Tongue (tissue), 2 donors: ENCODE measurements around the gene MS4A6E. TPM values are rescaled to one million over a fixed set of nuclear protein-coding genes. Genes with fewer than 3 reads are reported as not detected.
A peak's percentile ranks its signal among the peaks of the same experiment; 100 is the strongest.
"Not testable (repeated sequence)": the region's sequence is repeated elsewhere in the genome, so short reads cannot be mapped to it uniquely, and the experiment has no call there.

ENCODE experiments used
- DNase-seq: peaks from one replicate; pipeline ENCODE4 v3.0.0-alpha.2; 2015
- total RNA-seq: library from RNA; depleted of rRNA; stranded (reverse); fragments of >200 nt; gene quantifications from one replicate; pipeline ENCODE4 v1.2.3, GENCODE V29; 2014

The MS4A6E gene
- not detected for total RNA-seq

DNA sequence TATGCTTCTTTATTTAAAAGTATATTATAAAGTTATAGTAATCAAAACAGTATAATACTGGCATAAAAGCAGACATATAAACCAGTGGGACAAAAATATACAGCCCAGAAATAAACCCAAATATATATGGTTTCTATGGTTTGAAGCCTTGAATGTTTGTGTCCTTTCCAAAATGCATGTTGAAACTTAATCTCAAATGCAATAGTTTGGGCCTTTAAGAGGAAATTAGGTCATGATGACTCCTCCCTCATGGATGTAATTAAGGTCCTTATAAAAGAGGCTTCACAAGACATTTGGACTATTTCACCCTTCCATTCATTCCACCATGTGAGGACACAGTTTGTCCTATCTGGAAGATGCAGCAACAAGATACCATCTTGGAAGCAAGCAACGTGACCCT is at the start of gene MS4A6E:
MS4A6E (plus strand) TSS at position 301 of the 400 bp plus-strand sequence. CDS start 7,641 bp downstream, outside the sequence.
- DNase-seq = no peak

DNA sequence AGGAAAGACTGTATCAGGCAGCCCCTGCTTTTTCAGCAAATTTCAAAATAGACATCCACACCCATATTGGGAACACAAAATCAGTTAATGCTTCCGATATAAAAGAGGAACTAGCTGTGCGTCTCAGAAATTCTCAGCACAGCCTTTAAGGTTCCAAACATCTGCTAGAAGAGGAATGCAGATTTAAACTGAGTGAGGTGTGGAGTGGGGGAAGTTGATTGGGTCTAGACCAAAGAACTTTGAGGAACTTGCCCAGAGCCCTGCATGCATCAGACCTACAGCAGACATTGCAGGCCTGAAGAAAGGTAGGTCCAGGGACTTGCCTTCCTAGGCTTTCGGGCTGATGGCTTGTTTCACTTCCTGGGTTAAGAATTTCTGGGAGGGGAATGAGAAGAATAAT is 46.6 kb upstream of the MS4A6E start, which contains the start of gene MS4A4A:
MS4A4A (plus strand) TSS at position 255 of the 400 bp plus-strand sequence; CDS start at position 265, 10 bp downstream.
- DNase-seq = peak; percentile 5

DNA sequence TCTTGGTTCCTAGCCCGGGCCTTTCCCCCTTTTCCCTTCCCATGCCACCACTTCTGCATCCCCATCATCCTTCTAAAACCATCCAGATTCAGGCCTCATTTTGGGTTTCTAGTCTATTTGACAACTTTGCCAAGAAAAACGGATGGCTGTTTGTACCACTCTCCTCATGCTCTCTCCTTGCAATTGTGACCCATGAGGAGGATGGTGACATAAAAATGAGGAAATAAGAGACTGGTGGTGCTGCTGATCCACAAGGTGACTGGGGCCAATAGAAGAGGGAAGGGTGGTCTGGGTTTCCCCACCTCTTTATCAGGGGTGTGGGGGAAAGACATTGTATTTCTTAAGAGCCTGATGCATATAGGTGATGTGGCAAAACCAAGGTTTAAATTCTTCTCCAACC is 45.6 kb upstream of the MS4A6E start:
- no peak for DNase-seq

GRCh38 chr11:60282286-60282685 is 44.8 kb upstream of the MS4A6E start:
- DNase-seq = no peak

- DNase-seq = not testable (repeated sequence)
These were observed 41.5 kb upstream of the MS4A6E start for GRCh38 chr11:60285411-60286126.

DNA sequence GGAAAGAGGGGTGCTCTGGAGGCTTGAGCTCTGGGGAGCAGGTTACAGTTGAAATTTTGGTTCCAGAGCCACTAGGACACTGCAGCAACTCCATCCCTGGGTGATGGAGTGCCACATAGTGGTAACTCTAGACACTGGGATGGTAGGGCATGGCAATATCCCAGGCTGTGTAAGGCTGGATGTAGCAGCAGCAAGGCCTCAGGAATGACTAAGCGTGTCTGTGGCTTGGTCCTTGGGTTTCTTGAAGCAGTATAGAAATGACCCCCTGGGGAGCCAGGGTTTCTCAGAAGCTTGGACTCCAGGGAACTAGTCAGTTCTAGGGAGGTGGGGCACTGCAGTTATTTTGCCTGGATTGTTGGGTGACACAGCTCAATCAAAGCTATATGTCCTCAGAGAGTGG is 38.5 kb upstream of the MS4A6E start:
- DNase-seq = no peak

DNA sequence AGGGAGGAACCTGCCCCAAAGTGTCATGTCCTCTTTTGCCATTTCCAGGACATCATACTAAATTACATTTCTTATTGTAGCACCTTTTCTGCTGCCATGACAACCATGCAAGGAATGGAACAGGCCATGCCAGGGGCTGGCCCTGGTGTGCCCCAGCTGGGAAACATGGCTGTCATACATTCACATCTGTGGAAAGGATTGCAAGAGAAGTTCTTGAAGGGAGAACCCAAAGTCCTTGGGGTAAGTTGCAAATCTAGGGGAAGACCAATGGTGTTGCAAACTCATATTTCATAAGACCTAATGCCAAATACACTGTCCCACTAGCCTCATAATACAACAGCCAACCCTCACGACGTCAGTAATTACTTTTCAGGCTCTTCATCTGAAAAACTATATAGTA is 34.9 kb upstream of the MS4A6E start:
- no peak for DNase-seq

DNA sequence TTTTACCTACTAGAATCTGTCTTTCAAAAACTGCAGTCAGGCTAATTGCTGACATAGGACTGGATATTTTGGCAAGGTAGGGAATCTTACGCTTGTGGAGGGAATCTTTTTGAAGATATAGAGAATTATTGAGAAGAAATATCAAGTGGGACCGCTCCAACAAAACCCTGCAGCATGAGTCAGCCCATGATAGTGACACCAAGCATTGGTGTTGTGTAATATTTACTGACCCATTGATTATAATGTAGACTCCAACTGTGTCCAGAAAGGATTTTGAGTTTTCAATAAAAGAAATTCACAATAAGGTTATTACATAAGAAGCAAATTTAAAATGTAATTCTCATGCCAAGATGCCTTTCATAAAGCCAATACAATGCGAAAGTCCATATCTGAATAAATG is 25.9 kb upstream of the MS4A6E start:
- DNase-seq = no peak

GRCh38 chr11:60301884-60302283 is 25.2 kb upstream of the MS4A6E start:
- not testable (repeated sequence) for DNase-seq

GRCh38 chr11:60303661-60304060 is 23.4 kb upstream of the MS4A6E start:
- DNase-seq = no peak

DNA sequence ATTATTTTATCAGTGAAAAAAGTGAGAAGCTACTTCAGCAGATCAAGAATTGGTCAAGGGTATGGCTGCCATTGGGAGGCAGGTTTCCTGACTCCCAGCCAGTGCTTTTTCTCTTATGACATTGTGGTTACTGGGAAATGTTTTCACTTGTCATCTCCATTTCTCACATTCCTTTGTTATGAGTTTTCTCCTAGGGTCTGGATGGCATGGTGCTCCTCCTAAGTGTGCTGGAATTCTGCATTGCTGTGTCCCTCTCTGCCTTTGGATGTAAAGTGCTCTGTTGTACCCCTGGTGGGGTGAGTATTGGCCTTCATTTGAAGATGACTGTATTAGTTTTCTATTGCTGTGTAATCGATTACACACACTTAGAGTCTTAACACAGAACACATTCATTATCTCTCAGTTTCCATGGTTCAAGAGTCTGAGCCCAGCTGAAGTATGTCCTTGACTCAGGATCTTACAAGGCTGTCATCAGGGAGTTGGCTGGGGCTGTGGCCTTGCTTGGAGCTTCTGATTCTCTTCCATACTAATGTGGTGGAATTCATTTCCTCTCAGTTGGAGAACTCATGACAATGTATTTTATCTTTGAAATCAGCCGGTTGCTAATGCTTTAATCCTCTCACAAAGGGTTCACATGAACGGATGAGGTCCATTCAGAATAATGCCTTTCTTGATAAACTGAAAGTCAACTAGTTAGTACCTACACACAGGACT is 21.0 kb upstream of the MS4A6E start:
- no peak for DNase-seq

DNA sequence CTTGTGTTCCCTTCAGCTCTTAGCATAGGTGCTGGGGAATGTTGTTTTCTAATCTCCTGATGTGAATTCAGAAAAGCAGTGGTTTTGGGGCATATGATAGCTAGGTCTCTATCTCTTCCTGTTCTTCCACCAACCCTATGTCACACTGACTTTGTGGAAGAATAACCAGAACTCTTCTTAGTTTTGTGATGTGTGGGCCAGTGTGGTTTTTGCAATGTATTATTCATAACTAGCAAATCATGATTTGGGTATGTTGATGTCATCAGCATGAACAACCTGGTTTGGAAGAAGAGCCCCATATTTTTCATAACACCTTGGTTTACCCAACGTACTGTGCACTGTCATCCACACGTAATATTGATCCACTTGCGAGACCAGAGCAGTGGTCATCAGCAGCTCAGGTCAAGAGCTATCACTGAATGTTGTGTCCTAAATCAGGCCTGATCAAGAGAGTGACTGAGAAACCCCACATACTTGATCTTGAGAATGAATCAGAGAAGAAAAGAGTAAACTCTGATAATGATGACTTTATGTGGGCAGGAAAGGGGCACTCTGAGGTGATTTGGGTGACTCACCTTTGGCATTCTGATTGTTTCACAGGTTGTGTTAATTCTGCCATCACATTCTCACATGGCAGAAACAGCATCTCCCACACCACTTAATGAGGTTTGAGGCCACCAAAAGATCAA is 19.4 kb upstream of the MS4A6E start:
- no peak for DNase-seq

GRCh38 chr11:60310407-60310998 is 16.6 kb upstream of the MS4A6E start:
- DNase-seq = peak; percentile 5

DNA sequence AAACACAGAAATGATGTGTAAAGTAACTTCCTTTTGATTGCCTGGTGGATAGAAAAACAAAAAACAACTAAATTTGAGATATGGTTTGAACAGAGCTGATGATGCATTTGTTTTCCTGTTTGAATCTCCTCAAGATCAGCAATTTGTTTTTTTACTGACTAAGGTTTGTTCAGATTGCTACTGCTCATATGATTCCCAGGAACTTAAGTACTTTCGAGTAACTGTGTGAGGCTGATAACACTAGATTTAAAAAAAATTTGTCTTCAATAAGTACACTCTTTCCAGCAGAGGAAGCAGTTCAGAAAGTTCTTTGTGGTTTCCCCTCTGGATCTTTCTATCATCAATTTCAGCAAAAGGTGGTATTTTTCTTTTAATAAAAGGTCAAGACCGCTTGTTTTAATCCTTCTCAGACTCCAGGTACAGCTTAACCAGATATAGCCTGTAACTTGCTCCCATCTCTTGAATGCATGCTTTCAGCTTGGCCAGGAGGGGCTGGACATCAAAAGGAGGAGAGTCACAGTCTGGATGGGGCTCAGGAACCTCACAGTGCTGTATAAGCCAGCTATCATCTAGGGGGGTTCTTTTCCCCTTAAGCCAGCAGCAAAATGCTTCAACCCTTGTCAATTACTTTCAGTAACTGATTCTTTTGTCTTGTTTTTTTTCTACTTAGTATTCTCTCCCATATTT is 12.3 kb upstream of the MS4A6E start:
- DNase-seq = no peak

DNA sequence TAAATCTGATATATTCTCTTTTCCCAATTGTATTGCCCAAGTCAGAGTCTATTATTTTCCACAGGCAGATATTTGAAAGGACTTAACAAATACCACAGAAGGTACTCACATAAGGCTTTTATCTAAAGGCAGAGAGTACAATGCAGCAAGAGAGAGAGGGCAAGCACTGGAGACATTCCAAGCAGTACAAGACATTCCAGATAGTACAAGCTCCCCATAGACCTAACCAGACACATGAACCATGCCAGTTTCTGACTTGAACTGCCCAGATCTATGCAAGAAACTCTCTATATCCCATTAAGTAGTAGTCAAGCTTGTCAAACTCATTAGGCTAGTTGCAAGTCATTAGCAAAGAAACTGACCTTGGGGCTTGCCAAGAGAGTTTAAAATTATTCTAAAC is 11.2 kb upstream of the MS4A6E start:
- DNase-seq = no peak

DNA sequence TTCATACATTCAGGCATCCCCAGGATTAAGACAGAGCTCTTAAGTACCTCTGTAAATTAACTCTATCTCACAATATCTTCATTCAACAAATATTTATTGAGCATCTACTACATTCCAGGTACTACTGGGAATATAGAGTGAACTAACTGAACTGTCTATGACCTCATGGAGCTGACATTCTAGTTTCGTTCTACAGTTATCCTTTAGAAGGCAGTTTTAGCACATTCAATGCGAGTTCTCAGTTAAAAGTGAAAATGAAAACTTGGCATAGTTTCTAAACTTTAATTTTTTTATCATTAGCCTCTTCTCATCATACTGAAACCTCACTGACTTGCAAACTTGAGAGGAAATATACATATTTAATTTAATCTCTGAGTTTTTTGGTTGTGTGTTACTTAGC is 10.7 kb upstream of the MS4A6E start:
- no peak for DNase-seq

DNA sequence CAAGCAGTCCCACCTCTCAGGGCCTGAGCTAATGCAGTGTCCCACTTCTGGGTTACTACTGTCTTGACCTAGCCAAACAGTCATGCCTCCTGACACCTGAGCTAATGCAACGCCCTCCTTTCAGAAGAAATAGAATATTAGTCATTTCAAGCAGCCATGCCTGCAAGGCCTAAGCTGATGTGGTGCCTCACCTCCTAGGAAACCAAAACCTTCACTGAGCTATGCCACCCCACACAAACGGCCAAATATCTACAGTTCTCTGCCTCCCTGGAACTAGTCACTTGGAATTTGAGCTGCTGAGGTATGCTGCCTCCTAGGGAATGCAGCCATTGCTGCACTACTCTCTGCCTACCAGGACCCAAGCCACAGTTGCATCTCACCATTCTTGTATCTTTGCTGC is 8.3 kb upstream of the MS4A6E start:
- no peak for DNase-seq

DNA sequence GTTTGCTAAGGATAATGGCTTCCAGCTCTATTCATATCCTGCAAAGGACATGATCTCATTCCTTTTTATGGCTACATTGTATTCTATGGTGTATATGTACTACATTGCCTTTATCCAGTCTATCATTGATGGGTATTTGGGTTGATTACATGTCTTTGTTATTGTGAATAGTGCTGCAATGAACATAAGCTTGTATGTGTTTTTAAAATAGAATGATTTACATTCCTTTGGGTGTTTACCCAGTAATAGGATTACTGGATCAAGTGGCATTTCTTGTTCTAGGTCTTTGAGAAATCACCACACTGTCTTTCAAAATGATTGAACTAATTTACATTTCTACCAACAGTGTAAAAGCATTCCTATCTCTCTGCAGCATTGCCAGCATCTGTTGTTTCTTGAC is 6.0 kb upstream of the MS4A6E start:
- DNase-seq = no peak

DNA sequence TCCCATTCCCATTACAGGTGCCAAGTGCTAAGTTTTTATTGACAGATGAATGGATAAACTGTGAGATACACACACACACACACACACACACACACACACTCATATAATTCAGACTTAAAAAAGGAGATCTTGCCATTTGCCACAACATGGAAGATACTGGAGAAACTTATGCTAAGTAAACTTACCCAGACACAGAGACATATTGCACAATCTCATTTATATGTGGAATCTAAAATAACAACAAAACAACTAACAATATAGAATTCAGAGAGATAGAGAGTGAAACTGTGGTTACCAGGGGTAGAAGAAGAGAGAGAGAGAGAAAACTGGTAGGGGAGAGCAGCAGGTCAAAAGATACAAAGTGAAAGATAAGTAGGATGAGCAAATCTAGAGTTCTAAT is 1.4 kb downstream of the MS4A6E start:
- no peak for DNase-seq

- no peak for DNase-seq
These were observed 5.8 kb downstream of the MS4A6E start for GRCh38 chr11:60332846-60333245.

DNA sequence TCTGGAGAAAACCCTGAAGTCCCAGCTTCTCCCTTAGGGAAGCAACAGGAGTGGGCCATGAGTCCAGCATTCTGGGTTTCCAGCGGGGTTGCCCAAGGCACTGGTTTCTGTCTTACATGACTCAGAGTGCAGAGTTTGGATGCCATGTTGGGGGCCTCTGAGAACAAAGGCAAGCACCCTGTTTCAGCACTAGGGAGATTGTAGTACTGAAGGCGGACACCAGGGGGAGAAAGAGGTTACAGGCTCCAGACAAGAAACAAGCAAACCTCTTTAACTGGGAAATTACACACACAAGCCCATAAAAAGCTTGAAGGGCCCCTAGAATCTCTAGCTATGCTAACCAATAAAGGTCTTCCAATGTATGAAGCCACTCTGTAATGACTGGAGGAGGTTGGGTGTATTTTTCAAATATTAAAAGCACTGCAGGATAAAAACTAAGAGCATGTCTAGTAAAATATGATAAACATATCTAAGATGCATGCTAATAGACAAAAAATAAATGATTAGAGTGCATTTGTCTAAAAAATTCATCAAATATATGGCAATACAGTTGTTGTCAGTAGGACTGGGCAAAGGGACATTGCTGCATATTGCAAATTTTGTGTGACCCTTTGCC is 7.1 kb downstream of the MS4A6E start:
- DNase-seq = peak; percentile 63
